Suppressor macrophage (primary cell): ENCODE measurements around the gene MYO1F.
"Not testable (repeated sequence)": the region's sequence is repeated elsewhere in the genome, so short reads cannot be mapped to it uniquely, and the experiment has no call there.

Source experiments
- DNase-seq, 4 experiments: peaks; one replicate each; pipeline ENCODE4 v3.0.0-alpha.2; 2020 to 2022

The MYO1F gene

DNA sequence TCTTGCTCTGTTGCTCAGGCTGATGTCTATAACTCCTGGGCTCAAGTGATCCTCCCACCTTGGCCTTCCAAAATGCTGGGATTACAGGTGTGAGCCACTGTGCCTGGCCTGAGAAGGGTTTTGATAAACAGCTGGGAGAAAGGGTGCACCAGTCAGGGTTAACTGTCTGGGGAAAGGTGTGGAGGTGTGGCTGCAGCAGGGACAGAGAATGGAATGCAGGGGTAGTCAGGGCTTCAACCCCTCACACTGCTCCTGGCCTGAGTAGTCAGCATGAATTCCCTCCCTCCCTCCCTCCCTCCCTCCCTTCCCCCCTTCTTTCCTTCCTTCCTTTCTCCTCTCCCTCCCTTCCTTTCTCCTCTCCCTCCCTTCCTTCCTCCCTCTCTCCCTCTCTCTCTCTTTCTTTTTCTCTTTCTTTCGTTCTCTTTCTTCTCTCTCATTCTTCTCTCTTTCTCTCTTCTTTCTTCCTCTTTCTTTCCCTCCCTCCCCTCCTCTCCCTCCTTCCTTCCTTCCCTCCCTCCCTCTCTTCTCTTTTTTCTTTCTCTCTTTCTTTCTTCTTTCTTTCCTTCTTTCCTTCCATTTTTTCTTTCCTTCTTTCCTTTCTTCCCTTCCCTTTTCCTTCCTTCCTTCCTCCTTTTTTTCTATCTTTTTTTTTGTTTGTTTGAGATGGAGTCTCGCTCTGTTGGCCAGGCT lies 16.0 kb downstream of the MYO1F start:
- DNase-seq, result no peak

DNA sequence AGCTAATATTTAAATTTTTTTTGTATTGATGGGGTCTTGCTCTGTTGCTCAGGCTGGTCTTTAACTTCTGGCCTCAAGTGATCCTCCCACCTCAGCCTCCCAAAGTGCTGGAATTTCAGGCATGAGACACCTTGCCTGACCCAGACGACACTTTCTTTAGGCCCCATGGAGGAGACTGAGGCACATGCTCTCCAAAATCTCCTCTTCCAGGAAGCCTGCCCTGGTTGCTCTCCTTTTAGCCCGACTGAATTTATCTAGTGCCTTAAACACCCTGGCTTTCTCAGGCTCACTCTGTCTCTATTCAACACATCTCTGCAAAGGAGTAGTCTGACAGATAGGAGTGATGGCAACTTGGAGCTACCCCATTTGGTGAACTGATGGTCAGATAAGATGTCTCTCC lies 18.9 kb downstream of the MYO1F start:
- DNase-seq, result no peak

- DNase-seq, result peak; percentile 67 to 86 (median 81)
Observed at GRCh38 chr19:8557642-8558238, 19.5 kb downstream of the MYO1F start.

DNA sequence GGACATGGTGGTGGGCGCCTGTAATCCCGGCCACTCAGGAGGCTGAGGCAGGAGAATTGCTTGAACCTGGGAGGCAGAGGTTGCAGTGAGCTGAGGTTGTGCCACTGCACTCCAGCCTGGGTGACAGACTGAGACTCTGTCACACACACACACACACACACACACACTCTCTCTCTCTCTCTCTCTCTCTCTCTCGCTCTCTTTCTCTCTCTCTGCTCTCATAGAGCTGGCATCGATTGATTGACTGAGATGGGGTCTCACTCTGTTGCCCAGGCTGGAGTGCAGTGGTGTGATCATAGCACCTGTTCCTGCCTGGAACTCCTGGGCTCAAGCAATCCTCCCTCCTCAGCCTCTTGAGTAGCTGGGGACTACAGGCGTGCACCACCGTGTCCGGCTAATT lies 23.5 kb downstream of the MYO1F start:
- DNase-seq, result not testable (repeated sequence)

DNA sequence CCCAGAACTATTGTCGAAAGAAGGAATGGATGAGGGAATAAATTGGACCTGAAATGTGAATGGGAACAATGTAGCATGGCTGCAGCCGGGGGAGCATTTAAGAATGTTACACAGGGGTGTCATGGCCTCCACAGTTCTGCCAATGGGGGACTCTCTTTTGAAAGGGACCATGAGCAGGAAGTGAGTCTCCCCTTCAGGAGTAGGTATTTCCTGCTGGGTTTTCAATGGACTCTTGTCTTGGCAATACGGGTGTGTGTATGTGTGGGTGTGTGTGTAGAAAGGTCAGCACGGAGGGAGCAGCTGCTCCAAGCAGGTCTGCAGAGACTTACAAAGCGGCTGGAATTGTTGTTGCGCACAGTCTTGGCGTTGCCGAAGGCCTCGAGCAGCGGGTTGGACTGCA lies 24.4 kb downstream of the MYO1F start:
- no peak for DNase-seq

- no peak for DNase-seq
Observed at GRCh38 chr19:8550070-8550469, 27.2 kb downstream of the MYO1F start.

- DNase-seq, result no peak
Observed at GRCh38 chr19:8545743-8546142, 31.5 kb downstream of the MYO1F start.

- DNase-seq, result no peak
Observed at GRCh38 chr19:8544168-8544567, 33.1 kb downstream of the MYO1F start.

- no peak for DNase-seq
Observed at GRCh38 chr19:8539621-8540149, 37.6 kb downstream of the MYO1F start.

GRCh38 chr19:8537099-8537498 lies 40.1 kb downstream of the MYO1F start:
- no peak for DNase-seq

- no peak for DNase-seq
Observed at GRCh38 chr19:8536282-8536681, 41.0 kb downstream of the MYO1F start.

GRCh38 chr19:8532225-8532624 lies 45.0 kb downstream of the MYO1F start:
- no peak for DNase-seq

DNA sequence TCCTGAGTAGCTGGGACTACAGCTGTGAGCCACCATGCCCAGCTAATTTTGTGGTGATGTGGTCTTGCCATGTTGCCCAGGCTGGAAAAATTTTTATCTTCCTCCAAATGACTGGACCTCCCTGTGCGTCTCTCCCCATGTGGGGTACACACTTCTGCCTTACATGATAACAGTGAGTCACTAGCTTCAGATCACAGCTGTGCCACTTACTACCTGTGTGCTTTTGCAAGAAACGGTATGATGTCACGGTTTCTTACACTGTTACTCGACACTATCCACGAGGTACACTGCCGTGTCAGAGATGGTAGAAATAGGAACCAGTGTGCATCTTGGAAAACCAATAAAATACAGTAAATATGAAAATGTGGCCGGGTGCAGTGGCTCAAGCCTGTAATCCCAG lies 45.8 kb downstream of the MYO1F start:
- no peak for DNase-seq

- DNase-seq, result no peak
Observed at GRCh38 chr19:8530061-8530679, 47.1 kb downstream of the MYO1F start.

- no peak for DNase-seq
Observed at GRCh38 chr19:8529369-8530006, 47.8 kb downstream of the MYO1F start.

DNA sequence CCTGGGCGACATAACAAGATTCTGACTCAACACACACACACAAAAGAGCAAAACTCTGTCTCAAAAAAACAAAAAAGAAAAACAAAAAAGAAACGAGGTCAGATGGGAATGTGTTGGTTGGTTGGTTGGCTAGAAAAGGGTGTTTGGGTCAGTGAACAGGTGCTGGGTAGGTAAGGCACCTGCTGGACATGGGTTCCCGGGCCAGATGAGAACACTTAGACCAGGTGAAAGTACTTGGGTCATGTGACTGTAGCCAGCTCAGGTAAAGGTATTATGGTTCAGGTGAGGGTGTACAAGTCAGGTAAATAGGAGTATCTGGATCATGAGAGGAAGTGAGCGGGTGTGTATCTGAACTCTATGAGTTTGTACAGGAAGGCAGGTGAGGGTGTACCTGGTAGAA lies 48.7 kb downstream of the MYO1F start:
- DNase-seq, result no peak

- DNase-seq, result peak in 1 of 4 experiments; percentile 45
Observed at GRCh38 chr19:8526345-8527091, 50.7 kb downstream of the MYO1F start.

GRCh38 chr19:8525401-8525684 lies 51.9 kb downstream of the MYO1F start:
- DNase-seq, result no peak

GRCh38 chr19:8519388-8519787 lies 57.9 kb downstream of the MYO1F start:
- no peak for DNase-seq

DNA sequence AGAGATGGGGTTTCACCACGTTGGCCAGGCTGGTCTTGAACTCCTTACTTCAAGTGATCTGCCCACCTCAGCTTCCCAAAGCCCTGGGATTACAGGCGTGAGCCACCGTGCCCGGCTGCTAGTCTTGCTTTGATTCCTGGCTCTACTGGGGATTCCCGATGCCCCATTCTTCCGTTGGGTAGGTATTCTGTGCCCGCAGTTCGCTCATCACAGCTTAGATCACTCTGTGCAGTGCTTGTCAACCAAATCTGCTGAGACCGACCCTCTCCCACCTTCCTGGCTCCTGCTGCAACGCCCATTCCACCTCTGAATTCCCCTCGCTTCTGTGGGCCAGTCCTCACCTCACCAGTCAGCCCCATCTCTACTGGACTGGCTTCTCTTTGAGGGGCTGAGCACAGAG lies 58.7 kb downstream of the MYO1F start:
- no peak for DNase-seq

GRCh38 chr19:8517551-8518442 lies 59.4 kb downstream of the MYO1F start:
- peak; percentile 74 to 89 (median 87) for DNase-seq

DNA sequence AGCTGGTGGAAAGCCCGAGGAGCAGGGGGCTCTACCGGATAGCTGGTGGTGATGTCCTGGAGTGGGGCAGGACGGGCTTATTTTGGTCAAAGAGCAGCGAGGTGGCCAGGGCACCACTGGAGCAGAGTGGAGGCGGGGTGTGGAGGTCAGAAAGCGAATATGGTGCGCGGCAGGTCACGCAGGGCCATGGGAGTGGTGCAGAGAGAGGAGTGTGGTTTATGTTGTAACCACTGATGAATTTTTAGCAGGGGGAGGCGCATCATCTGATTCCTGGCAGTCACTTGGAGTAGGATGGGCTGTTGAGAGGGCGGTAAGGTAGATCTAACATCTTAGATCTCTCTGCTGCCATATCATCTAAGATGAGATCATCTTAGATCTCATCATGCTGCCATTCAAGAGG lies 61.9 kb downstream of the MYO1F start:
- peak; percentile 85 to 93 (median 92) for DNase-seq
